ENCODE measurements around the gene CAMK4. TPM values are rescaled to one million over a fixed set of nuclear protein-coding genes. Genes with fewer than 3 reads are reported as not detected.

Gene CAMK4
- total and polyA plus RNA-seq, 8 donors, result 0.45 to 25.1 (median 3.8) TPM

DNA sequence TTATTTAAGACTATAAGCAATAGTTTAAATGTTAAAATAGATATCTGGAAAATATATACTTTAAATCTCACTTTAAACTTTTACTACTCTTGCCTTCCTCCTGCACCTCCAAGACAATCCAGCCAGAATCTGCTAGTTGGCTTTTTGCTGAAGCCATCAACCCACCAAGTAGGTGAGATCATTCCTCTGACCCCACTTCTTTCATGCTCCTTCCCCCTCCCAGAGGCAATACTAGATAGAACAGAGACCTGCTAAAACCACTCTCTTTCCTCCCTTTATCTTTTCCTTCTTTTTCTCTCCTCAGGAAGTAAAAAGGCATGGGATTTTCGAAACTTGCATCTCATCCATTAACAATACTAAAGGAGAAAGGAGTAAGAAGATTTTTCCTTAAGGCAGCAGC lies 30.1 kb upstream of the CAMK4 start:
- H3K9me3 ChIP-seq, result no peaks in the 10 kb centered on the region
- H3K4me1 ChIP-seq, result peaks cover 0 to 4% (median 0%) of the 10 kb centered on the region in 4 donors
- H3K27me3 ChIP-seq, result no peaks in the 10 kb centered on the region
- H3K27ac ChIP-seq, result no peak overlapping the region
- H3K36me3 ChIP-seq, result no peaks in the 10 kb centered on the region
- H3K4me3 ChIP-seq, result no peak overlapping the region
- 52 to 72% (median 57%) methylated on average over 1 of the region's 1 CpG for WGBS, 5 donors
- intact Hi-C loops (cut with DNase I; ENCODE audit: low total_unique reads), result no loop called here
- TF ChIP-seq POLR2AphosphoS5 (IDR thresholded peaks at IDR 0.05) (no peak), POLR2A (IDR thresholded peaks at IDR 0.05) (no peak), EP300 (IDR thresholded peaks at IDR 0.05) (no peak)
- TF ChIP-seq, protein P1, sequence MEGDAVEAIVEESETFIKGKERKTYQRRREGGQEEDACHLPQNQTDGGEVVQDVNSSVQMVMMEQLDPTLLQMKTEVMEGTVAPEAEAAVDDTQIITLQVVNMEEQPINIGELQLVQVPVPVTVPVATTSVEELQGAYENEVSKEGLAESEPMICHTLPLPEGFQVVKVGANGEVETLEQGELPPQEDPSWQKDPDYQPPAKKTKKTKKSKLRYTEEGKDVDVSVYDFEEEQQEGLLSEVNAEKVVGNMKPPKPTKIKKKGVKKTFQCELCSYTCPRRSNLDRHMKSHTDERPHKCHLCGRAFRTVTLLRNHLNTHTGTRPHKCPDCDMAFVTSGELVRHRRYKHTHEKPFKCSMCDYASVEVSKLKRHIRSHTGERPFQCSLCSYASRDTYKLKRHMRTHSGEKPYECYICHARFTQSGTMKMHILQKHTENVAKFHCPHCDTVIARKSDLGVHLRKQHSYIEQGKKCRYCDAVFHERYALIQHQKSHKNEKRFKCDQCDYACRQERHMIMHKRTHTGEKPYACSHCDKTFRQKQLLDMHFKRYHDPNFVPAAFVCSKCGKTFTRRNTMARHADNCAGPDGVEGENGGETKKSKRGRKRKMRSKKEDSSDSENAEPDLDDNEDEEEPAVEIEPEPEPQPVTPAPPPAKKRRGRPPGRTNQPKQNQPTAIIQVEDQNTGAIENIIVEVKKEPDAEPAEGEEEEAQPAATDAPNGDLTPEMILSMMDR (IDR thresholded peaks at IDR 0.05), result no peak
- no peak for DNase-seq

DNA sequence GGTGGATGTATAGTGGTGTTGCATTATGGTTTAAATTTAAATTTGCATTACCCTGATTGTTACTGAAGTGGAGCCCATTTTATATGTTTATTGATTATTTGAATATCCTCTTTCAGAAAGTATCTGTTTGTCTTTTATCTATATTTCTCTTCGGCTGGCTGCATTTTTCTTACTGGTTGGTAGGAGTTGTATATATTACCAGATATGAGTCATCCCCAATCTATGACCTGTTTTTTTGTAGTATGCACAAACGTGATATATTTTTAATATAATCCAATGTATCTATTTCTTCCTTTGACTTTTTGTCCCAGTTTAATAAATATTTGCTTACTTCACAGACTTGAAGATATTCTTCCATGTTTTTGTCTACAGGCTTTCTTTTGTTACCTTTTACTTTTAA lies 29.3 kb upstream of the CAMK4 start:
- DNase-seq, result no peak
- intact Hi-C loops (cut with DNase I; ENCODE audit: low total_unique reads), result no loop called here
- H3K27me3 ChIP-seq, result no peaks in the 10 kb centered on the region
- WGBS, 5 donors, result 51 to 61% (median 56%) methylated on average over 2 of the region's 2 CpGs
- H3K9me3 ChIP-seq, result no peaks in the 10 kb centered on the region
- H3K27ac ChIP-seq, result no peak overlapping the region
- no peak overlapping the region for H3K4me3 ChIP-seq
- peaks cover 0 to 4% (median 0%) of the 10 kb centered on the region in 4 donors for H3K4me1 ChIP-seq
- TF ChIP-seq, protein P1 (IDR thresholded peaks at IDR 0.05), result no peak
- TF ChIP-seq EP300 (IDR thresholded peaks at IDR 0.05) (no peak), POLR2AphosphoS5 (IDR thresholded peaks at IDR 0.05) (no peak), POLR2A (IDR thresholded peaks at IDR 0.05) (no peak)
- no peaks in the 10 kb centered on the region for H3K36me3 ChIP-seq

DNA sequence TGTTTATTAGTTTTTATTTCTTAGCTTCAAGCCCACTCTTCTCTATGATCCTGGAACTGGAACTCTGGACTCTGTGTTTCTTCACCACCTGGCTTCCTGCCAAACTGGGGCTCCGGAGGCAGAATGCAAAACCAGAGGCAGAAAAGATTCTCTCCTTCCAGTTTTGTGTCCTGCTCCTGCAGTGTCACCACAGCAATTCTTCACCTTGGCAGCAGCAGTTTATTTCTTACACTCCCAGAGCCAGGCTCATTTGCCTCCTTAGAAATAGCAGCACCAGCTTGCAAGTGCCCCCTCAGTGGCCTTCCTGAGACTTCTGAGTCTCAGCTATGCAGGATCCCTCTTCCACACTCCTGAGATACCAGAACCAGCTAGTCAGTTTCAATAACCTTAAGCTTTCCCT lies 26.7 kb upstream of the CAMK4 start:
- no peaks in the 10 kb centered on the region for H3K36me3 ChIP-seq
- 3 to 20% (median 13%) methylated on average over 1 of the region's 1 CpG for WGBS, 5 donors
- no peak overlapping the region for H3K4me3 ChIP-seq
- DNase-seq, result peak in 1 of 2 donors; percentile 31
- H3K4me1 ChIP-seq, result peaks cover 0 to 4% (median 0%) of the 10 kb centered on the region in 4 donors
- H3K27me3 ChIP-seq, result no peaks in the 10 kb centered on the region
- intact Hi-C loops (cut with DNase I; ENCODE audit: low total_unique reads), result no loop called here
- no peaks in the 10 kb centered on the region for H3K9me3 ChIP-seq
- TF ChIP-seq, protein P1 (IDR thresholded peaks at IDR 0.05), result no peak
- TF ChIP-seq EP300 (IDR thresholded peaks at IDR 0.05), result no peak
- no peak for TF ChIP-seq POLR2A (IDR thresholded peaks at IDR 0.05)
- no peak for TF ChIP-seq POLR2AphosphoS5 (IDR thresholded peaks at IDR 0.05)
- no peak overlapping the region for H3K27ac ChIP-seq

DNA sequence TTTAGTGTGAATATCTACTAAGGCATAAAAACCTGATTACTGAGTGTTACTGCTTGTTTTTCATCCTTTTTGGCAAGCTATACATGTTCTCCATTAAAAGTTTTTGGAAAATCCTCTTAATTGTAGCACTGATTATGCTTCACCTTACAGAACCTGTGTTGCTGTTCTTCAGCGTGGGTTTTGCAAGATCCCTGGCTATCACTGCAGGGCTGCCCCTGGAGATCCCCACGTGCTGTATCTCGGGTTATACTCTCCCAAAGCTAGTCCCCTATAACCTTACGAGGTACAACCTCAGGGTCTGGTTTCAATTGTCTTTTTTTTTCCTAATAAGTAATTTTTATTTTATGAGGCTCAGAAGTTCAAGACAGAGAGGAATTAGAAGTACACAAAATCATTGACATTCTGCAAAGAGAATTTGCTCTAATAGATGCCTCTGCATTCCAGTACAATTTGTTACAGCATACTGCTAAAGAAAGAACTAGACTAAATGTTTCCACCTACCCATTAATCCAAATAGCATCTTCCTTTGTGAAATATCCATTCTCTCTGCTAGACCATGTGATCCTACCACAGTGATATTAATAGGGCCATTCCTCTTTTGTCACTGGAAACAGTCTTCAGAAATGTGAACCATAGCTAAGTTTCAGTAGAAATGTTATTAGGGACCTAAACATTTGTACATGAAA lies 25.8 kb upstream of the CAMK4 start:
- 64 to 79% (median 70%) methylated on average over 4 of the region's 4 CpGs for WGBS, 5 donors
- DNase-seq, result no peak

More for the DNA sequence above, 25.8 kb upstream of the CAMK4 start:
- peaks cover 0 to 4% (median 0%) of the 10 kb centered on the region in 4 donors for H3K4me1 ChIP-seq
- intact Hi-C loops (cut with DNase I; ENCODE audit: low total_unique reads), result no loop called here
- H3K36me3 ChIP-seq, result no peaks in the 10 kb centered on the region
- no peaks in the 10 kb centered on the region for H3K27me3 ChIP-seq
- no peak overlapping the region for H3K27ac ChIP-seq
- TF ChIP-seq POLR2A (IDR thresholded peaks at IDR 0.05), result no peak
- TF ChIP-seq, protein P1 (IDR thresholded peaks at IDR 0.05), result no peak
- TF ChIP-seq POLR2AphosphoS5 (IDR thresholded peaks at IDR 0.05), result no peak
- TF ChIP-seq EP300 (IDR thresholded peaks at IDR 0.05), result no peak
- no peaks in the 10 kb centered on the region for H3K9me3 ChIP-seq
- no peak overlapping the region for H3K4me3 ChIP-seq
